Skeletal muscle cell (primary cell): ENCODE data around the gene CHMP6.

Source experiments
- DNase-seq: peaks from one replicate; pipeline ENCODE4 v3.0.0-alpha.2; 2010; ENCODE audit warnings: low read depth
- H3K4me3 ChIP-seq: 2 replicates; pipeline ENCODE4 v1.5.1; 2011; ENCODE audit warnings: low read depth, mild to moderate bottlenecking, control low read depth, low read length, moderate library complexity

Gene CHMP6

DNA sequence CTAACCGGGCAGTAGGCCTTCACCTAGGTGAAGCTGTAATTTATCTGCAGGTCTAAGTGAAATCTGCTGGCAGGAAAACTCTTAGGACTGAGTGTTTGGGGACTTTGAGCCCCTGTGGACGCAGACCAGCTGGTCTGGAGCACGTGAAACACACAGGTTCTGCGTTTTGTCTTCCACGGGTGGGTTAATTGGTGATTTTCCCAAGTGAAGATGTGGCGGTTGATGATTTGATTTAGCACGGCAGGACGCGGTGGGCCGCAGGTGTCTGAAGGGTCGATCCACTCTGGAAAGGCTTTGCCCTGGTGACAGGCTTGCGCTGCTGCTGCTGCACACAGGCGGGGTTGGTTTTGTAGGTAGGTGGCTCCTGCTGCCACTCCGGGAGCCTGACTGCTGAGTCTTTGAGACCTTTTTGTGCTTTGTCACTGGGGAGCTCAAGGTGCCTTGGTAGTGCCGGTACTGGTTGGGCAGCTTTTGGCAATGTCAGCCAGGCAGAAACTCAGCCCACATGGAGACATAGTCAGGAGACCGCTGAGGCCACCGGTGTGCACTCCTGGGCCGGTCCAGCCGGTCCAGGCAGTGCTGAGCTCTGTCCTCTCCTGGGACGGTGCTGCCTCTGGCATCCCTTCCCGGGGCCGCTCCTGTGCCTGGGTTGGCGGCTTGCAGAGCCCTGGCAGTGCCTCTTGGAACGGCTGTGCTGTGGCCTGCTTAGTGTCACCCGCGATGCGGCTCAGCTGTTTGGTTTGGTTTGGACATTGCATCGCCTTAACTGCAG lies 45.6 kb downstream of the CHMP6 start:
- no peak overlapping the region for H3K4me3 ChIP-seq
- no peak for DNase-seq

GRCh38 chr17:81037798-81038733 lies 46.4 kb downstream of the CHMP6 start:
- H3K4me3 ChIP-seq = no peak overlapping the region
- no peak for DNase-seq

- DNase-seq = no peak
- H3K4me3 ChIP-seq = no peak overlapping the region
These were observed 47.5 kb downstream of the CHMP6 start for GRCh38 chr17:81039096-81039495.

GRCh38 chr17:81039854-81040758 lies 48.5 kb downstream of the CHMP6 start:
- DNase-seq = no peak
- no peak overlapping the region for H3K4me3 ChIP-seq

DNA sequence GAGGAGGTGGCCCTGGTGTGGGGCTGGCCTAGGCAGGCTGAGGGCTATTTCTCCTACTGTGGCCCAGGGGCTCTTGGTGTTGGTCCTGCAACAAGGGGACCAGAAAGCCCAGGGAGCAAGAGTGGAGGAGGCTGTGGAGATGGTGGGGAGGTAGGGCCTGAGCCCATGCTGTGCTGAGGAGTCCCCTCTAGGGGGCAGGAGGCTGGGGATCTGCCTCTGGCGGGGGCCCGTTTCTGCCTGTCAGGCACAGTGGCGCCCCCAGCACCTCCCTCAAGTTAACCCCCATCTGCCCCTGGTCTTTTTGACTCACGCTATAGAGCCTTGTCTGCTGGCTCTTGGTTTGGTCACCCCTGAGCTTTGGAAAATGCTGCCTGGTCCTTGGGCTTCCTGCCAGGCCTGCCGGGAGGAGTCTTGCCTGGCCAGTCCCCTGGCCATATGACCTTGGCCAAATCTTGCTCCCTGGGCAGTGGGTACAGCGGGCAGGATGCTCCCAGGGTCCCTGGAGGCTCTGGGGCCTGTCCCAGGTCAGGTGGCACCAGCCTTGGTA lies 49.2 kb downstream of the CHMP6 start:
- no peak for DNase-seq
- H3K4me3 ChIP-seq = no peak overlapping the region

- DNase-seq = no peak
- no peak overlapping the region for H3K4me3 ChIP-seq
These were observed 51.0 kb downstream of the CHMP6 start for GRCh38 chr17:81042606-81043005.

- no peak for DNase-seq
- no peak overlapping the region for H3K4me3 ChIP-seq
These were observed 51.7 kb downstream of the CHMP6 start for GRCh38 chr17:81043319-81043724.

DNA sequence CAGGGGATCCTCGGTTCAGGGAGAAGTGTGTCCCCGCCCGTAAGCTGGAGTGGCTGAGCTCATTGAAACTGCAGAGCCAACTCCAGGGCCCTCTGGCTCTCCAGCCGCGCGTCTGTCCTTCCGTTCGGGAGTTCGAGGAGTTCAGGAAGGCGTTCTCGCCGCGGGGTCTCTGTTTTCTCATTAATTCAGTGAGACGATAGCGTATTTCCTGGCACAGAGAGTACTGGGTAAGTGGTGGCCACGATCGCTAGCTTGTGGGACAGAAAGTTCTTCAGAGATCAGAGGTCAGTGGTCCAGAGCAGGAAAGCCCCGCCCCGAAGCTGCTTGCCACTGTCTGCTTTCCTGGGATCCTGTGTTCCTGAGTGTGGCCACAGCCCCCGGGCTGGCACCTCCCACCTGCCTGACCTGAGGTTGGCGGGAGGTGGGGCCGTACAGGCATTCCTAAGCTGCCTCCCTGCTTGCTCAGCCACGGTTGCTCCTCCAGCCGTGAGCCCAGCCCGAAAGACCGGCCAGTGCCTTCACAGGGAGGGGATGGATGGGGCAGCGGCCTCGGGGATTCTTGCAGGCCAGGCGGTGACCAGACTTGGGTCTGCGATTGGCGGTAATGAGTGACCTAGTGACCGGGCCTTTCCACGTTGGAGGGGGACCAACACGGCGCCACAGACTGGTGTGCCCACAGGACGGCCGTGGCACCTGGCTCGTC lies 52.2 kb downstream of the CHMP6 start:
- H3K4me3 ChIP-seq = no peak overlapping the region
- DNase-seq = no peak

- H3K4me3 ChIP-seq = no peak overlapping the region
- no peak for DNase-seq
These were observed 52.8 kb downstream of the CHMP6 start for GRCh38 chr17:81044428-81044763.

GRCh38 chr17:81044764-81045589 lies 53.3 kb downstream of the CHMP6 start:
- H3K4me3 ChIP-seq = no peak overlapping the region
- DNase-seq = no peak

DNA sequence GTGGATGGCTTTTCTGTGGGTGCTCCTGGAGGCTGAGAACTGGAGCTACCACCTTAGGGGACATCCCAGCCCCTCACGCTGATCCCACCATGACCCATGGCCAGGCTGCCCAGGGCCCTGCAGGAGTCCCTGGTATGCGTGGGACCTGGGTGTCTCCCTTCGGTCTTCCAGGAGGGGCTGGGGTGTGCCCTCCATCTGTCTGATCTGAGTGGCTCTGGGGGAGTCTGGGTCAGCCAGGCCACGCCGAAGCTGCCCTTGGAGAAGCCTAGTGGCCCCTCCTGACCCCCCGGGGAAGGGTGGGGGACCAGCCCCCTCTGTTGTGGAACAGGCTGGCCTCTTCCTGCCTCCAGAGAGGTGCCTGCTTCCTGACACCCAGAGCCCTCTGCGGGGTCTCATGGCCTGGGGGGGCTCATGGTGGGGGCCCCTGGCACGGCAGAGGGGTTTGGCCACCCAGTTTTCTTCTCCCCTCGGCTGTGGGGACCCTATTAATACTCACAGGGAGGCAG lies 54.0 kb downstream of the CHMP6 start:
- DNase-seq = no peak
- no peak overlapping the region for H3K4me3 ChIP-seq

DNA sequence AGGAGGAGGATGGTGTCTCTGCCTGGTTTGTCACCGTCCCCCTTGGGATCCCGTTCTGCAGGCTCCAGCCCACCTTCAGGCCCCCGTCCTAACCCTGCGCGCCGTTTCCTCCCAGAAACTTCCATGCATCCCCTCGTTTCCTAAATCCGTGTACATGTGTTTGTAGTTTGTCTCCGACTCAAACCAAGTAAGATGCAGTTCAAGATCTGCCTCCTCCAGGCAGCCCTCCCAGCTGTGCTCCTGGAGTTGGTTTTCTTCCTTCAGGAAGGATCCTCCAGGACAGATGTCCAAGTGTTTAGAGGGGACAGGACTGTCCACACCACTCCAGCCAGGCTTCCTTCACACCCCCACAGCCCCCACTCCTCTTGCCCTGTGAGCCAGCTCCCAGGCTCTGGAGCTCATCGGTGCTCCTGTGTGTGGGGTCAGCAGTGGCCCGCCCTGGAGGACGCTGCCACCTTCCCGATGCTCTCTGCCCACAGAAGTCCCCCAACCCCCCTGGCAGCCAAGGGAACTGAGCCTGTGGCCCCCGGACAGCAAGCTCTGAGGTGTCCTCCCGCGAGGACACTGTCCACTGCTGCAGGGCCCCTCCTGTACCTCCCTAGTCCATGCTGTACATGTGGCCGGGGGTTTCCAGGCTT lies 54.6 kb downstream of the CHMP6 start:
- no peak overlapping the region for H3K4me3 ChIP-seq
- no peak for DNase-seq

- DNase-seq = no peak
- no peak overlapping the region for H3K4me3 ChIP-seq
These were observed 55.2 kb downstream of the CHMP6 start for GRCh38 chr17:81046770-81047359.

GRCh38 chr17:81048827-81049371 lies 57.3 kb downstream of the CHMP6 start:
- no peak for DNase-seq
- no peak overlapping the region for H3K4me3 ChIP-seq

DNA sequence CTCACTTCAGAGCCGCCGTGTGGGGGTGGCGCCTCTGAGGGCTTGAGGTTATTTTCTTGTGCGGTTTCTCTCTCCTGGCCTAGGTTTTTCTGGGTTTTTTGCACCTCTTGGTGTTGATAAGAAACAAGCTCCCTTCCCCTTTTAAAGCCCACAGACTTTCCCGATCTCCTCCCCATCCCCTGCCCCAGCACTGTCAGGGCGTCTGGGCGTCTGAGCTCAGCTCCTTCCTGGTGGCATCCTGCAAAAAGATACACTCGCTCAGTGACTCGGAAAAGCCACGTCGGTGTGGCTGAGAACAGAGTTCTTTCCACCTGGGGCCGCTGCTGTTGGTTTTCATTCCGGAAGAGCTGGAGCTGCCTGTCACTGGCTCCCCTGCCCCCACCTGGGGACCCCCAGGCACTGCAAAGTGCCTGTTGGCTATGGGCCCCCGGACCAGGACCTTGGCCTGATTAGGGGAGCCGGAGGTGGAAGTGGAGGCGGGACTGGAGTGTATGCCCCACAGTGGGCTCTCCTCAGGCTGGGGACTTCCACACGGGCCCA lies 57.8 kb downstream of the CHMP6 start:
- H3K4me3 ChIP-seq = no peak overlapping the region
- no peak for DNase-seq
